OCI-LY3 (cell line): ENCODE measurements around the gene COL4A2.

Experiments
- H2AFZ ChIP-seq: fragments of 200-600, 300-600 bp; shearing (Covaris generic); 2 replicates; pipeline ENCODE4 v1.6.0; 2014; ENCODE audit warnings: antibody characterized with exemption, low read depth, low read length
- H3K27ac ChIP-seq: fragments of 200-600, 300-600 bp; sonication (generic); 2 replicates; pipeline ENCODE4 v1.5.1; 2014; ENCODE audit warnings: mild to moderate bottlenecking, low read length, moderate library complexity, mixed read lengths
- H3K27me3 ChIP-seq: fragments of 200-600, 300-600 bp; sonication (generic); 2 replicates; pipeline ENCODE4 v1.6.1; 2014; ENCODE audit warnings: low read depth, low read length, mixed read lengths
- H3K36me3 ChIP-seq: fragments of 200-600, 300-600 bp; sonication (generic); replicated peaks from 2 replicates; pipeline ENCODE3; 2014; ENCODE audit warnings: low read depth, low read length, mixed read lengths
- H3K4me1 ChIP-seq: fragments of 300-600, 200-600 bp; sonication (generic); 2 replicates; pipeline ENCODE4 v1.6.1; 2014; ENCODE audit warnings: low read length, mixed read lengths
- H3K4me2 ChIP-seq: fragments of 200-600, 300-600 bp; sonication (generic); 2 replicates; pipeline ENCODE4 v1.6.1; 2014; ENCODE audit warnings: low read length, mixed read lengths
- H3K4me3 ChIP-seq: fragments of 300-600, 200-600 bp; sonication (generic); 2 replicates; pipeline ENCODE4 v1.5.1; 2014; ENCODE audit warnings: antibody characterized with exemption, mild to moderate bottlenecking, low read length, moderate library complexity
- H3K79me2 ChIP-seq: fragments of 300-600, 200-600 bp; shearing (Covaris generic); 2 replicates; pipeline ENCODE4 v1.6.1; 2014; ENCODE audit warnings: mild to moderate bottlenecking, low read length, mixed read lengths
- H3K9ac ChIP-seq: fragments of 300-600, 200-600 bp; shearing (Covaris generic); 2 replicates; pipeline ENCODE4 v1.6.0; 2014; ENCODE audit warnings: mild to moderate bottlenecking, low read length, moderate library complexity
- H3K9me3 ChIP-seq: fragments of 200-600, 300-600 bp; shearing (Covaris generic); 2 replicates; pipeline ENCODE4 v1.6.1; 2014; ENCODE audit warnings: low read length, mixed read lengths; ENCODE audit not compliant: insufficient read depth
- H4K20me1 ChIP-seq: fragments of 200-600, 300-600 bp; sonication (generic); 2 replicates; pipeline ENCODE4 v1.6.1; 2016; ENCODE audit warnings: low read length, mixed read lengths; ENCODE audit not compliant: insufficient read depth
- CTCF ChIP-seq: fragments of 200-600, 300-600 bp; sonication (generic); IDR thresholded peaks from 2 replicates; pipeline ENCODE4 v1.5.1; 2014; ENCODE audit warnings: antibody characterized with exemption, low read length, low read depth
- EZH2phosphoT487 ChIP-seq: fragments of 200-600 bp; shearing (Covaris generic); IDR thresholded peaks from 2 replicates; pipeline ENCODE4 v1.6.1; 2018; ENCODE audit warnings: antibody characterized with exemption, mixed run types, low read depth

Gene COL4A2

GRCh38 chr13:110293649-110294048, 13.4 kb upstream of the COL4A2 start:
- Histone ChIP-seq H3K4me1 (no peaks in the 10 kb centered on the region), H2AFZ (no peak overlapping the region), H3K4me3 (no peak overlapping the region), H3K27ac (no peak overlapping the region), H3K27me3 (peaks cover 13% of the 10 kb centered on the region; the same call in 1 of the 2 replicates), H4K20me1 (no peaks in the 10 kb centered on the region), H3K9ac (no peak overlapping the region), H3K9me3 (no peaks in the 10 kb centered on the region), H3K79me2 (no peaks in the 10 kb centered on the region), H3K36me3 (no peaks in the 10 kb centered on the region), H3K4me2 (no peak overlapping the region)
- no peak for TF ChIP-seq CTCF
- no peak for TF ChIP-seq EZH2phosphoT487

DNA sequence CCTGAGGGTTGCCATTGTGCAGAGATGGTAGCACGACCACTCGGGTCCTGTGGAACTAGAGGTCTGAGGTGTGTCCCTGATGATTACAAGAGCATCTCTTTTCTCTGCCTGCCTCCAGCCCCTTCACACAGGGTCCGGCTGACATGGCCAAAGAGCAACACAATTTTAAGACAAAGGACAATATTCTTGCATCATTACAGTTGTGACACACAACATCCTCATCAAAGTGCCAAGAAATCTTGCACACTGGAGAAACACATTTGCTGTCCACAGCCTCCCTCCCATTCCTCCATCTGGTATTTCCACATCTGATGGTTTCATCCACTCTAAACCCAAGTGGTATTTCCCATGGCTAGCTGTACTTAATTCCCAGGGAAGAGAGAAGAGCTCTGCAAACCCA, 12.9 kb upstream of the COL4A2 start:
- Histone ChIP-seq H3K27me3 (peaks cover 13% of the 10 kb centered on the region; the same call in 1 of the 2 replicates), H3K9me3 (no peaks in the 10 kb centered on the region), H3K9ac (no peak overlapping the region), H3K36me3 (no peaks in the 10 kb centered on the region), H3K27ac (no peak overlapping the region), H3K4me3 (no peak overlapping the region), H3K79me2 (no peaks in the 10 kb centered on the region), H3K4me2 (no peak overlapping the region), H3K4me1 (no peaks in the 10 kb centered on the region), H4K20me1 (no peaks in the 10 kb centered on the region), H2AFZ (no peak overlapping the region)
- TF ChIP-seq CTCF (no peak), EZH2phosphoT487 (no peak)

DNA sequence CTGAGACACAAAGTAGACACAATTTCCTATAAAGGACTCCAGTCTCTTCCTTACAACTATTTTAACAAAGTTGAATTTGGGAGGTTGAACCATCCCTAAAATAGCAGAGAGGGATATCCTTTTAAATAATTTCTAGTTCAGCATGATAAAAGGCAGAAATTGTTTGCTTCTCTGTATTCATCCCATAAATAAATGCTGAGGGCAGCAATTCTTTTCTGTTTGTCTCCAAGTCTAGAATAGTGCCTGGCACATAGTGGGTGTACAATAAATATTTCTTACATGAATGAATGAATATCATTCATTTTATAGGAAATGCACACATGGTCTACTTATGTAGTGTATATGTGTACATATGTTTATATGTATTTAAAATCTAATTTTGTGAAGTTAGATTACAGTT, 12.5 kb upstream of the COL4A2 start:
- no peak for TF ChIP-seq EZH2phosphoT487
- no peak for TF ChIP-seq CTCF
- no peak overlapping the region for H3K9ac ChIP-seq
- no peak overlapping the region for H3K4me3 ChIP-seq
- no peaks in the 10 kb centered on the region for H4K20me1 ChIP-seq
- H3K79me2 ChIP-seq, result no peaks in the 10 kb centered on the region
- H3K36me3 ChIP-seq, result no peaks in the 10 kb centered on the region
- no peak overlapping the region for H3K4me2 ChIP-seq
- H3K27me3 ChIP-seq, result peaks cover 16% of the 10 kb centered on the region; the same call in 1 of the 2 replicates
- no peaks in the 10 kb centered on the region for H3K4me1 ChIP-seq
- H2AFZ ChIP-seq, result no peak overlapping the region
- no peak overlapping the region for H3K27ac ChIP-seq
- H3K9me3 ChIP-seq, result no peaks in the 10 kb centered on the region

GRCh38 chr13:110297011-110297410, 10.1 kb upstream of the COL4A2 start:
- Histone ChIP-seq H3K36me3 (no peaks in the 10 kb centered on the region), H3K27me3 (peaks cover 36% of the 10 kb centered on the region), H2AFZ (no peak overlapping the region), H3K4me3 (no peak overlapping the region), H3K4me1 (no peaks in the 10 kb centered on the region), H3K9me3 (no peaks in the 10 kb centered on the region), H3K27ac (no peak overlapping the region), H3K4me2 (no peak overlapping the region), H4K20me1 (no peaks in the 10 kb centered on the region), H3K9ac (no peak overlapping the region), H3K79me2 (no peaks in the 10 kb centered on the region)
- TF ChIP-seq CTCF (no peak), EZH2phosphoT487 (no peak)
